SK-N-SH (cell line): ENCODE results near the gene SULT2B1. TPM values are rescaled to one million over a fixed set of nuclear protein-coding genes. Genes with fewer than 3 reads are reported as not detected.

Experiments
- CTCF ChIA-PET: fragments of 300-600, 350-600 bp; formaldehyde crosslinking; extraction: SDS; loops from one replicate; lab custom pipeline; 2021; lab: Yijun Ruan, JAX
- POLR2A ChIA-PET: fragments of 350-600 bp; sonication (Branson Sonifier 250); formaldehyde crosslinking; extraction: SDS; loops from one replicate; lab custom pipeline; 2020; ENCODE audit warnings: antibody characterized with exemption, inconsistent platforms; lab: Yijun Ruan, JAX
- DNase-seq: peaks from one replicate; pipeline ENCODE4 v3.0.0; 2012
- H2AFZ ChIP-seq: fragments of 200-600 bp; sonication (generic); 2 replicates; pipeline ENCODE4 v1.8.1; 2016; ENCODE audit warnings: antibody characterized with exemption, mild to moderate bottlenecking, low read depth
- H3F3A ChIP-seq: fragments of 200-600 bp; sonication (generic); replicated peaks from 2 replicates; pipeline ENCODE3; 2016; ENCODE audit warnings: antibody characterized with exemption, mild to moderate bottlenecking; ENCODE audit not compliant: insufficient read depth
- H3K27ac ChIP-seq, 2 experiments: fragments of 200-500 bp in 1 of 2; fragments of 200-600 bp in 1 of 2; sonication (Bioruptor generic) in 1 of 2; sonication (generic), shearing (Covaris generic) in 1 of 2; 2 replicates each; pipeline versions ENCODE4 v1.5.1 to v1.6.1; 2014 to 2016; ENCODE audit warnings: low read depth in 2 of 2, inconsistent platforms in 1 of 2, low read length in 1 of 2, mild to moderate bottlenecking in 1 of 2, mixed read lengths in 1 of 2
- H3K27me3 ChIP-seq: fragments of 200-600 bp; sonication (generic), shearing (Covaris generic); 2 replicates; pipeline ENCODE4 v1.6.1; 2016; ENCODE audit warnings: mixed run types; ENCODE audit not compliant: insufficient read depth
- H3K36me3 ChIP-seq, 2 experiments: fragments of 200-500 bp in 1 of 2; fragments of 200-600 bp in 1 of 2; sonication (Bioruptor generic) in 1 of 2; sonication (generic) in 1 of 2; replicated peaks in 1 of 2; 2 replicates each; pipeline versions ENCODE3 to v1.5.1; 2014 to 2016; ENCODE audit warnings: low read length in 1 of 2, mild to moderate bottlenecking in 1 of 2; ENCODE audit not compliant: insufficient read depth in 2 of 2, control insufficient read depth in 1 of 2
- H3K4me1 ChIP-seq, 2 experiments: fragments of 200-500 bp in 1 of 2; fragments of 200-600 bp in 1 of 2; sonication (Bioruptor generic) in 1 of 2; sonication (generic), shearing (Covaris generic) in 1 of 2; 2 replicates each; pipeline versions ENCODE4 v1.5.1 to v1.6.1; 2014 to 2016; ENCODE audit warnings: low read depth in 1 of 2, low read length in 1 of 2, mixed run types in 1 of 2; ENCODE audit not compliant: insufficient read depth in 2 of 2, control insufficient read depth in 1 of 2
- H3K4me2 ChIP-seq: fragments of 200-600 bp; sonication (generic), shearing (Covaris generic); 2 replicates; pipeline ENCODE4 v1.6.1; 2017; ENCODE audit warnings: mixed run types
- H3K4me3 ChIP-seq, 2 experiments: fragments of 200-500 bp in 1 of 2; fragments of 200-600 bp in 1 of 2; sonication (Bioruptor generic) in 1 of 2; sonication (generic), shearing (Covaris generic) in 1 of 2; 2 replicates each; pipeline versions ENCODE4 v1.5.1 to v1.8.1; 2014 to 2016; ENCODE audit warnings: low read depth in 2 of 2, inconsistent platforms in 1 of 2, low read length in 1 of 2, mild to moderate bottlenecking in 1 of 2, mixed read lengths in 1 of 2, moderate library complexity in 1 of 2
- H3K79me2 ChIP-seq: fragments of 200-600 bp; sonication (generic); 2 replicates; pipeline ENCODE4 v1.8.1; 2017; ENCODE audit warnings: mild to moderate bottlenecking; ENCODE audit not compliant: insufficient read depth
- H3K9ac ChIP-seq: fragments of 200-600 bp; sonication (generic); 2 replicates; pipeline ENCODE4 v1.6.1; 2017; ENCODE audit warnings: mixed run types
- H3K9me2 ChIP-seq: fragments of 200-600 bp; sonication (generic); 2 replicates; pipeline ENCODE4 v1.6.1; 2017; ENCODE audit warnings: mixed run types
- H3K9me3 ChIP-seq: fragments of 200-600 bp; sonication (generic); 2 replicates; pipeline ENCODE4 v1.6.1; 2017; ENCODE audit warnings: mixed run types, mild to moderate bottlenecking, moderate library complexity
- H4K20me1 ChIP-seq: fragments of 200-600 bp; sonication (generic); 2 replicates; pipeline ENCODE4 v1.6.1; 2017; ENCODE audit warnings: mild to moderate bottlenecking, mixed run types; ENCODE audit not compliant: insufficient read depth
- FOXM1 ChIP-seq: IDR thresholded peaks from 2 replicates; pipeline ENCODE4 v1.4.0; 2012; ENCODE audit warnings: low read depth, mild to moderate bottlenecking
- JUND ChIP-seq: IDR thresholded peaks from 2 replicates; pipeline ENCODE4 v1.4.0; 2012
- MXI1 ChIP-seq: IDR thresholded peaks from 2 replicates; pipeline ENCODE4 v1.6.1; 2012; ENCODE audit warnings: mild to moderate bottlenecking, low read depth, low read length, improper control_type of control experiment
- RAD21 ChIP-seq: IDR thresholded peaks from 2 replicates; pipeline ENCODE4 v1.6.1; 2012; ENCODE audit warnings: mild to moderate bottlenecking, low read length
- SIN3A ChIP-seq: IDR thresholded peaks from 2 replicates; pipeline ENCODE4 v1.6.1; 2012; ENCODE audit warnings: low read depth, mild to moderate bottlenecking, low read length, moderate library complexity, borderline replicate concordance
- SMC3 ChIP-seq: IDR thresholded peaks from 2 replicates; pipeline ENCODE4 v1.6.1; 2012; ENCODE audit warnings: low read depth, low read length, improper control_type of control experiment
- TEAD4 ChIP-seq: IDR thresholded peaks from 2 replicates; pipeline ENCODE4 v1.4.0; 2012; ENCODE audit warnings: mild to moderate bottlenecking, borderline replicate concordance; ENCODE audit not compliant: insufficient read depth
- WGBS: methylation state at CpG from one replicate; pipeline ENCODE4 v1.1.6; 2017; ENCODE audit warnings: low lambda C conversion rate; 5-methylcytosine and 5-hydroxymethylcytosine counted together
- polyA plus RNA-seq, 3 experiments: library from polyadenylated mRNA; depleted of rRNA; stranded (reverse); fragments of >200 nt; gene quantifications; 2 replicates each; pipeline ENCODE4 v1.2.3, GENCODE V29; 2012
- TF ChIP-seq, protein P1 (sequence below): IDR thresholded peaks from 2 replicates; pipeline ENCODE4 v1.4.0; 2012; ENCODE audit warnings: low read depth, borderline replicate concordance
- TF ChIP-seq, protein P2 (sequence below): IDR thresholded peaks from 2 replicates; pipeline ENCODE4 v1.4.0; 2012; ENCODE audit warnings: low read depth, borderline replicate concordance
- TF ChIP-seq, protein P3 (sequence below): IDR thresholded peaks from 2 replicates; pipeline ENCODE4 v1.6.1; 2012; ENCODE audit warnings: mild to moderate bottlenecking, low read depth, low read length, moderate library complexity
- TF ChIP-seq, protein P4 (sequence below): fragments of 150-350 bp; IDR thresholded peaks from 2 replicates; pipeline ENCODE4 v1.6.1; 2016; ENCODE audit warnings: mild to moderate bottlenecking, low read depth, low read length
- TF ChIP-seq, protein P5 (sequence below): fragments of 200-600 bp; sonication (generic); IDR thresholded peaks from 2 replicates; pipeline ENCODE4 v1.6.1; 2017; ENCODE audit warnings: antibody characterized with exemption, mild to moderate bottlenecking, moderate library complexity

SULT2B1 gene
- polyA plus RNA-seq, 1 of the 3 experiments (the other 2 are of a cell fraction) = 0.92 TPM

DNA sequence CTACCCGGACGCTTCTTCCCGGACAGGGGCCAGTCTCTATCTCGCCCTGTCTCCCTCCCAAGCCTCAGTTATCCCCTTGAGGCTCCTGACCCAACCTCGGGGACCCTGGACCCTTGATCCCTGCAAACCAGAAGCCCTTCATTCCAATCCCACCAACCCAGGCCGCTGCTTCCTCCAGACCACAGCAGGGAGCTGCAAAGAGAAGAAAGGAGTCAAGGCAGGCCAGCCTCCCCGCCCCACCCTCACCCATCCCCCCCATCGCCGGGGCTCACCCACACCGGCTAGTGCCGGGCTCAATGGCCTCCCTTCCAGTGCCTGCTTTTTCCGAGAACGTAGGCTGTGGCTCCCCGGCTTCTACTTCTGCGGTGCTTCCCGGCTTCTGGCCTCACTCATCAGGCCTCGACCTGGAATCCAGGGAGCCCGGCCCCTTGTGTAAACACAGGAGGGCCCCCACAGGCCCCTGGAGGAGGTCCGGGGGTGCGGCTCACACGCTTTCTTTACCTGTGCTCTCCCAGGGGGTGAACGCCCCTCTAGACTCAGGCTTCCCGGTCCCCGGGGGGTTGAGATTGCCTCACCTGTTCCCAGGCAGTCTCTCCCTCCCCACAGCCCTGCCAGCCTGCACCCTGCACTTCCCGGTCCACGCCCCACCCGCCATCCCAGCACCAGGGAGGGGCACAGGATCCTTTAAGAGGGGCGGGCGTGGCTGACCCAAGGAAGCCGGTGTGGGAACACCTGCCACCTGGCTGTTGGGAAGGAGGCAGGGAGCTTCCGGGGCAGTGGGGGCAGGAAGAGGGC is 62.7 kb downstream of the SULT2B1 start, which contains the start of gene FAM83E:
Gene FAM83E, minus strand, starts transcription at position 641 of the 795 bp plus-strand sequence. CDS start 1,704 bp downstream, outside the sequence.
- peaks cover 30% of the 10 kb centered on the region for H3K79me2 ChIP-seq
- ChIA-PET POLR2A (interaction anchor here (0.6 to 1.9 kb wide), 6 partner anchors 9 to 110 kb away, joined by 3 to 5 read pairs (median 4); no protein-coding TSS in a partner anchor), CTCF (interaction anchor here (8.0 kb wide), 1 partner anchor 25 kb away, joined by 72 read pairs; no protein-coding TSS in a partner anchor)
- TF ChIP-seq, protein P1, sequence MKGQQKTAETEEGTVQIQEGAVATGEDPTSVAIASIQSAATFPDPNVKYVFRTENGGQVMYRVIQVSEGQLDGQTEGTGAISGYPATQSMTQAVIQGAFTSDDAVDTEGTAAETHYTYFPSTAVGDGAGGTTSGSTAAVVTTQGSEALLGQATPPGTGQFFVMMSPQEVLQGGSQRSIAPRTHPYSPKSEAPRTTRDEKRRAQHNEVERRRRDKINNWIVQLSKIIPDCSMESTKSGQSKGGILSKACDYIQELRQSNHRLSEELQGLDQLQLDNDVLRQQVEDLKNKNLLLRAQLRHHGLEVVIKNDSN = no peak
- peak; percentile 88 for TF ChIP-seq SIN3A
- TF ChIP-seq, protein P2, sequence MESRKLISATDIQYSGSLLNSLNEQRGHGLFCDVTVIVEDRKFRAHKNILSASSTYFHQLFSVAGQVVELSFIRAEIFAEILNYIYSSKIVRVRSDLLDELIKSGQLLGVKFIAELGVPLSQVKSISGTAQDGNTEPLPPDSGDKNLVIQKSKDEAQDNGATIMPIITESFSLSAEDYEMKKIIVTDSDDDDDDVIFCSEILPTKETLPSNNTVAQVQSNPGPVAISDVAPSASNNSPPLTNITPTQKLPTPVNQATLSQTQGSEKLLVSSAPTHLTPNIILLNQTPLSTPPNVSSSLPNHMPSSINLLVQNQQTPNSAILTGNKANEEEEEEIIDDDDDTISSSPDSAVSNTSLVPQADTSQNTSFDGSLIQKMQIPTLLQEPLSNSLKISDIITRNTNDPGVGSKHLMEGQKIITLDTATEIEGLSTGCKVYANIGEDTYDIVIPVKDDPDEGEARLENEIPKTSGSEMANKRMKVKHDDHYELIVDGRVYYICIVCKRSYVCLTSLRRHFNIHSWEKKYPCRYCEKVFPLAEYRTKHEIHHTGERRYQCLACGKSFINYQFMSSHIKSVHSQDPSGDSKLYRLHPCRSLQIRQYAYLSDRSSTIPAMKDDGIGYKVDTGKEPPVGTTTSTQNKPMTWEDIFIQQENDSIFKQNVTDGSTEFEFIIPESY = 0 out of 2 replicates have a peak, but pooled peaks have one; percentile 3
- TF ChIP-seq, all 33 proteins: peak for 2
- H3K4me3 ChIP-seq = no peak within 1 kb of the TSS
- H3K9ac ChIP-seq = no peak within 1 kb of the TSS
- peaks cover 11 to 35% of the 10 kb centered on the region in 2 experiments; a peak in 3 of 4 replicates for H3K4me1 ChIP-seq
- no peaks in the 10 kb centered on the region for H3K27me3 ChIP-seq
- WGBS = 75% methylated on average over 25 of the region's 31 CpGs
- H3F3A ChIP-seq = peaks cover 41% of the 10 kb centered on the region
- peaks cover 28 to 33% of the 10 kb centered on the region in 2 experiments for H3K36me3 ChIP-seq
- H2AFZ ChIP-seq = no peak within 1 kb of the TSS
- H3K4me2 ChIP-seq = no peak within 1 kb of the TSS
- no peaks in the 10 kb centered on the region for H3K9me2 ChIP-seq
- no peak for DNase-seq
- H3K27ac ChIP-seq = peak within 1 kb of the TSS in 1 of 2 experiments; percentile 40; a peak in 2 of 4 replicates
- H3K9me3 ChIP-seq = no peaks in the 10 kb centered on the region
- H4K20me1 ChIP-seq = peaks cover 39% of the 10 kb centered on the region

DNA sequence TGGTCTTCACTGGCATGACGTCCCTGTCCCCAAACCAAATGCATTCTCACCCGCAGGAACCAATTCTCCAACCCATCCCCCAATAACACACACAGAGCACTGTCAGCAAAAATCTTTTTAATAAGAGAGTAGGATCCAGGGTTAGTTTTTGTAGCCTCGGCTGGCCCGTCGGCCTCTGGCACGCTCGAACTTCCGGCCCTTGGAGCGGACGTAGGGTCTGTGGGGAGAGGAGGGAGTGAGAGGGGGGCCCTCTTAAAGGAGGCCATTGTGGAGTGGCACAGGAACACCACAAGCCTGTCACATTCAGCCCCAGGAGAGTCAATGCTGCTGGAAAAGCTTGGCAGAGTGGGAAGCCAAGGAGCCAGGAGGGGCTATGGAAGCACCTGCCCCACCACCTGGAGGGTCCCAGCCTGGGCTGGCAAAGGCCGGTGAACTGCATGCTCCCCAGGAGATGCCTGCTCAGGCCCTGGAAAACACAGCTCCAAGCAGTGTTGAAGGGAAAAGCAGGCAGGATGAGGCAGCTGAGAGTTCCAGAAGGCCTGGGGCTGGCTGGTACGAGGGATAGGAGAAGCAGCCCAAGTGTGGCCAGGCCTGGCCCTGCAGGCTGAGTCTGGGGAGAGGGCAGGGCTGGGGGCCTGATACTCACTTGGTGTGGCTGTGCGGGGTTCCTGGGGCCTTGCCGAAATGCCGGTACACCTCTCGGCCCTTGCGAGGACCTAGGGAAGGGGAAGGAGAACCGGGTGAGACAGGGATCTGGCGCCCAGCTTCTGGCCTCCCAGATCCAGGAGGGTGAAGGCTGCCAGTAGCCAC is 63.5 kb downstream of the SULT2B1 start:
- peaks cover 39% of the 10 kb centered on the region for H4K20me1 ChIP-seq
- CTCF ChIA-PET = interaction anchor here (0.6 to 3.7 kb wide), 4 partner anchors 7 to 918 kb away, joined by 3 to 26 read pairs (median 8); no protein-coding TSS in a partner anchor
- DNase-seq = no peak
- peaks cover 11 to 38% of the 10 kb centered on the region in 2 experiments; a peak in 3 of 4 replicates for H3K4me1 ChIP-seq
- no peaks in the 10 kb centered on the region for H3K27me3 ChIP-seq
- H3F3A ChIP-seq = peaks cover 49% of the 10 kb centered on the region
- no peak overlapping the region for H3K9ac ChIP-seq
- WGBS = 89% methylated on average over 17 of the region's 19 CpGs
- peaks cover 28 to 33% of the 10 kb centered on the region in 2 experiments for H3K36me3 ChIP-seq
- H3K27ac ChIP-seq = peak overlapping the region in 1 of 2 experiments; percentile 7; a peak in 1 of 4 replicates
- POLR2A ChIA-PET = interaction anchor here (1.9 kb wide), 1 partner anchor 17 kb away, joined by 5 read pairs; no protein-coding TSS in a partner anchor
- no peaks in the 10 kb centered on the region for H3K9me3 ChIP-seq
- no peak overlapping the region for H3K4me2 ChIP-seq
- no peak overlapping the region for H2AFZ ChIP-seq
- H3K79me2 ChIP-seq = peaks cover 34% of the 10 kb centered on the region
- no peak overlapping the region for H3K4me3 ChIP-seq
- no peaks in the 10 kb centered on the region for H3K9me2 ChIP-seq
- no peak for TF ChIP-seq MXI1
- no peak for TF ChIP-seq SMC3
- no peak for TF ChIP-seq FOXM1
- TF ChIP-seq, protein P3, sequence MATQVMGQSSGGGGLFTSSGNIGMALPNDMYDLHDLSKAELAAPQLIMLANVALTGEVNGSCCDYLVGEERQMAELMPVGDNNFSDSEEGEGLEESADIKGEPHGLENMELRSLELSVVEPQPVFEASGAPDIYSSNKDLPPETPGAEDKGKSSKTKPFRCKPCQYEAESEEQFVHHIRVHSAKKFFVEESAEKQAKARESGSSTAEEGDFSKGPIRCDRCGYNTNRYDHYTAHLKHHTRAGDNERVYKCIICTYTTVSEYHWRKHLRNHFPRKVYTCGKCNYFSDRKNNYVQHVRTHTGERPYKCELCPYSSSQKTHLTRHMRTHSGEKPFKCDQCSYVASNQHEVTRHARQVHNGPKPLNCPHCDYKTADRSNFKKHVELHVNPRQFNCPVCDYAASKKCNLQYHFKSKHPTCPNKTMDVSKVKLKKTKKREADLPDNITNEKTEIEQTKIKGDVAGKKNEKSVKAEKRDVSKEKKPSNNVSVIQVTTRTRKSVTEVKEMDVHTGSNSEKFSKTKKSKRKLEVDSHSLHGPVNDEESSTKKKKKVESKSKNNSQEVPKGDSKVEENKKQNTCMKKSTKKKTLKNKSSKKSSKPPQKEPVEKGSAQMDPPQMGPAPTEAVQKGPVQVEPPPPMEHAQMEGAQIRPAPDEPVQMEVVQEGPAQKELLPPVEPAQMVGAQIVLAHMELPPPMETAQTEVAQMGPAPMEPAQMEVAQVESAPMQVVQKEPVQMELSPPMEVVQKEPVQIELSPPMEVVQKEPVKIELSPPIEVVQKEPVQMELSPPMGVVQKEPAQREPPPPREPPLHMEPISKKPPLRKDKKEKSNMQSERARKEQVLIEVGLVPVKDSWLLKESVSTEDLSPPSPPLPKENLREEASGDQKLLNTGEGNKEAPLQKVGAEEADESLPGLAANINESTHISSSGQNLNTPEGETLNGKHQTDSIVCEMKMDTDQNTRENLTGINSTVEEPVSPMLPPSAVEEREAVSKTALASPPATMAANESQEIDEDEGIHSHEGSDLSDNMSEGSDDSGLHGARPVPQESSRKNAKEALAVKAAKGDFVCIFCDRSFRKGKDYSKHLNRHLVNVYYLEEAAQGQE = no peak
- TF ChIP-seq, protein P4, sequence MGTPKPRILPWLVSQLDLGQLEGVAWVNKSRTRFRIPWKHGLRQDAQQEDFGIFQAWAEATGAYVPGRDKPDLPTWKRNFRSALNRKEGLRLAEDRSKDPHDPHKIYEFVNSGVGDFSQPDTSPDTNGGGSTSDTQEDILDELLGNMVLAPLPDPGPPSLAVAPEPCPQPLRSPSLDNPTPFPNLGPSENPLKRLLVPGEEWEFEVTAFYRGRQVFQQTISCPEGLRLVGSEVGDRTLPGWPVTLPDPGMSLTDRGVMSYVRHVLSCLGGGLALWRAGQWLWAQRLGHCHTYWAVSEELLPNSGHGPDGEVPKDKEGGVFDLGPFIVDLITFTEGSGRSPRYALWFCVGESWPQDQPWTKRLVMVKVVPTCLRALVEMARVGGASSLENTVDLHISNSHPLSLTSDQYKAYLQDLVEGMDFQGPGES = no peak
- no peak for TF ChIP-seq RAD21
- TF ChIP-seq, protein P5, sequence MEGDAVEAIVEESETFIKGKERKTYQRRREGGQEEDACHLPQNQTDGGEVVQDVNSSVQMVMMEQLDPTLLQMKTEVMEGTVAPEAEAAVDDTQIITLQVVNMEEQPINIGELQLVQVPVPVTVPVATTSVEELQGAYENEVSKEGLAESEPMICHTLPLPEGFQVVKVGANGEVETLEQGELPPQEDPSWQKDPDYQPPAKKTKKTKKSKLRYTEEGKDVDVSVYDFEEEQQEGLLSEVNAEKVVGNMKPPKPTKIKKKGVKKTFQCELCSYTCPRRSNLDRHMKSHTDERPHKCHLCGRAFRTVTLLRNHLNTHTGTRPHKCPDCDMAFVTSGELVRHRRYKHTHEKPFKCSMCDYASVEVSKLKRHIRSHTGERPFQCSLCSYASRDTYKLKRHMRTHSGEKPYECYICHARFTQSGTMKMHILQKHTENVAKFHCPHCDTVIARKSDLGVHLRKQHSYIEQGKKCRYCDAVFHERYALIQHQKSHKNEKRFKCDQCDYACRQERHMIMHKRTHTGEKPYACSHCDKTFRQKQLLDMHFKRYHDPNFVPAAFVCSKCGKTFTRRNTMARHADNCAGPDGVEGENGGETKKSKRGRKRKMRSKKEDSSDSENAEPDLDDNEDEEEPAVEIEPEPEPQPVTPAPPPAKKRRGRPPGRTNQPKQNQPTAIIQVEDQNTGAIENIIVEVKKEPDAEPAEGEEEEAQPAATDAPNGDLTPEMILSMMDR = no peak
- TF ChIP-seq JUND = no peak
- no peak for TF ChIP-seq TEAD4
